DND-41 (cell line): ENCODE measurements around the gene TET2.

Source experiments
- CTCF ChIP-seq: IDR thresholded peaks from 2 replicates; pipeline ENCODE4 v1.5.1; 2012; ENCODE audit warnings: borderline replicate concordance, low read length, moderate library complexity, mild to moderate bottlenecking; ENCODE audit not compliant: poor library complexity, severe bottlenecking; ENCODE audit errors: extremely low read depth
- EZH2 ChIP-seq: IDR thresholded peaks from 3 replicates; pipeline ENCODE4 v1.6.1; 2012; ENCODE audit warnings: borderline replicate concordance, low read depth, mild to moderate bottlenecking, moderate library complexity, low read length, inconsistent platforms; ENCODE audit not compliant: severe bottlenecking

GRCh38 chr4:105243446-105243845 is 96.8 kb downstream of the TET2 start:
- TF ChIP-seq CTCF = no peak
- TF ChIP-seq EZH2 = no peak
